GM19324 (cell line): ENCODE measurements around the gene LMX1B.
"Not testable (repeated sequence)": the region's sequence is repeated elsewhere in the genome, so short reads cannot be mapped to it uniquely, and the experiment has no call there.

Experiments used
- ATAC-seq: cut with Tn5 transposase; IDR thresholded peaks from one replicate; pipeline ENCODE4 v1.9.1; 2021; ENCODE audit warnings: mild to moderate bottlenecking, moderate library complexity; ENCODE audit not compliant: unreplicated experiment, low FRiP score

Gene LMX1B

DNA sequence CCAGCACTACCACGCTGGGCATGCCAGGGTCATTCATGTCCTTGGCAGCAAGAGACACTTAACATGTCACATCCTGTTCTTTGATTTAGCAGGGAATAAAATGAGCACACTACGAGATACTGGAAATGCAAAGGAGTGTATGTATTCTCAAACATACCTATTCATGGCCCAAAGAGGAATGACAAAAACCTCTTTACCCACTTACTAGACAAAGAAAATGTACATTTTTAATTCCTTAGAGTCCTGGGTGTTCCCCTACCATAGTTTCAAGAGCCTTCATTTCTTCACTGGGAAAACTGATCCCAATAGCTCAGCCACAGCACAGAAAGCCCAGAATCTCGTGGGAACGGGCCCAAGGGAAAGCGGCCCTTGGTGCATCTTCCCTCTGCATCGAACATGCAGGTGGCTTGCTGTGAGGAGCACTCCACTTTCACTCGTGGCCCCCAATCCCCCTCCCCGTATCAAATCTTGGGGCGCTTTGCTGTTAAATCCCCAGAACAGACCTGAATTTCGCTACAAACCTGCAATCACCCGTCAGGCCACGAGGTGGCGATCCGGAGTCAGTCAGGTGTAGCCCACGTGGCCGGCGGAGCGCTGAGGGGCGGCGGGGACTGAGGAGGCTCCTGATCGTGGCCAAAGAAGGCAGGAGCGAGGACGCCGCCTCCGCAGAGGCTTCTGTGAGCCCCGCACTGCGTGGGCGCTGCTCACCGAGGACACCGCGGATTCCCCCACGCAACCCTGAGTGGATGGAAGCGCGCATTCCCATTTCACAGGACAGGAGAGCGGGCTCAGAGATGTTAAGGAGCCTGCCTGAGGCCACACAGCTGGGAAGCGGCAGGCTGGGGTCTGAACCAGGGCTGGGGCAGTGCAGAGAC is 91.4 kb downstream of the LMX1B start:
- no peak for ATAC-seq

- ATAC-seq: no peak
Observed at GRCh38 chr9:126705767-126706697, 92.3 kb downstream of the LMX1B start.

DNA sequence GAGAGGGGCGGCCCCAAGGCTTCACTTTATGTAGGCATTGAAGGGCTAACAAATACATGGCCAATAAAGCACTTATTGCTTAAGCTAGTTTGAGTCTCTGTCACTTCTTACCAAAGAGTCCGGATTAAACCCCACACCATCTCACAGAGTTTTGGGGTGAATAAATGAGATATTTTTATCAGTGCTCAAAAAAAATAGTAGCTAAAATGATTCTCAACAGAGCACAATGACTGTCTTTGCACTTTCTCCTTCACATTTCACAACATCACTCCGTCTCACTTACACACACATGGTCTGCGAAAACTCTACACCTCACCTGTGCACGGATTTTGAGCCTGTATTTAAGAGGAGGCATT is 92.9 kb downstream of the LMX1B start:
- ATAC-seq: no peak

DNA sequence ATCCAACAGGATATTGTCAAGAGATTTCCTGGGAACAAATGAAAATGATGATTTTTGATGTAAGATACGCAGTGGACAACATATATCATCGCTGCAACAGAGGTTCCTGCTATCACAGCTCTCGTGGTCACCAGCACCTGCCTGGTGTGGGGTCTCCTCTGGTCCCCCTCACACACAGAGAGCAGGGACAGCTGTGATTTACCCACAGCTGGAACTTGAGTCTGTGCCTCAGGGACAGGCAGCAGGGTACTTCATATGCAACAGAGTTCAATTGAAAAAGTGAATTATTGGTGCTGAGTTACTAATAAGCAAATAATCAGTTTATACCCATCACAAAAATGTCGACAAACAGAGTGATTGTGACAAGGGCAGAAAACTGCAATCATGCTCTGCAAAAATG is 93.4 kb downstream of the LMX1B start:
- no peak for ATAC-seq

GRCh38 chr9:126707712-126708111 is 94.0 kb downstream of the LMX1B start:
- ATAC-seq: not testable (repeated sequence)

DNA sequence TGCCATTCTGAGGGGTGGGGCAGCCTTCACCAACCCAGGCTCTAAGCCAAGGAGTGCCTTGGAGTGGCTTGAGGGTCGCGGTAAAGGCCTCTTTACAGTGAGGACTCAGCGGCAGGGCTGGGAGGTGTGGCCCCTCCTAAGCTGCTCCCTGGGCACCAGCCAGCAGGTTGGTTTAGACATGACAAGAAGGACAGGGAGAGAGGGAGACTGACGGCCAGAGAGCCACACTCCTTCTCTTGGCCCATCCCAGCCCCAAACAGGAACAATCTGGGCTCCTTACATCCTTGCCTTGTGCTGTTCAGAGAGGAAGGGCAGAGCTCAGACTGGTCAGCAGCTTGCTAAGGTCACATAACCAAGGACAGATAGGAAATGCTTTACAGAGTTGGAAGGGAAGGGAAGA is 94.5 kb downstream of the LMX1B start:
- no peak for ATAC-seq

- ATAC-seq: no peak
Observed at GRCh38 chr9:126709241-126709640, 95.5 kb downstream of the LMX1B start.

GRCh38 chr9:126715382-126715781 is 101.7 kb downstream of the LMX1B start:
- no peak for ATAC-seq

DNA sequence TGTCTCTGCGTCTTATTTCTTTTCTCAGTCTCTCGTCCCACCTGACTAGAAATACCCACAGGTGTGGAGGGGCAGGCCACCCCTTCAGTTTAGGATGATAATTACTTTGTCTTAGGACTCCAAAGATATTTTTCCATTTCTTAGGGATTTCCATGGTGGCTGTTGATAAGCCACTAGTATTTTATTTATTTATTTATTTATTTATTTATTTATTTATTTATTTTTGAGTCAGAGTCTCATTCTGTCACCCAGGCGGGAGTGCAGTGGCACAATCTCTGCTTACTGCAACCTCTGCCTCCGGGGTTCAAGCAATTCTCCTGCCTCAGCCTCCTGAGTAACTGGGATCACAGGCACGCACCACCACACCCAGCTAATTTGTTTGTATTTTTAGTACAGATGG is 103.7 kb downstream of the LMX1B start:
- not testable (repeated sequence) for ATAC-seq

- no peak for ATAC-seq
Observed at GRCh38 chr9:126719618-126720031, 105.9 kb downstream of the LMX1B start.

GRCh38 chr9:126720036-126720435 is 106.3 kb downstream of the LMX1B start:
- ATAC-seq: no peak

DNA sequence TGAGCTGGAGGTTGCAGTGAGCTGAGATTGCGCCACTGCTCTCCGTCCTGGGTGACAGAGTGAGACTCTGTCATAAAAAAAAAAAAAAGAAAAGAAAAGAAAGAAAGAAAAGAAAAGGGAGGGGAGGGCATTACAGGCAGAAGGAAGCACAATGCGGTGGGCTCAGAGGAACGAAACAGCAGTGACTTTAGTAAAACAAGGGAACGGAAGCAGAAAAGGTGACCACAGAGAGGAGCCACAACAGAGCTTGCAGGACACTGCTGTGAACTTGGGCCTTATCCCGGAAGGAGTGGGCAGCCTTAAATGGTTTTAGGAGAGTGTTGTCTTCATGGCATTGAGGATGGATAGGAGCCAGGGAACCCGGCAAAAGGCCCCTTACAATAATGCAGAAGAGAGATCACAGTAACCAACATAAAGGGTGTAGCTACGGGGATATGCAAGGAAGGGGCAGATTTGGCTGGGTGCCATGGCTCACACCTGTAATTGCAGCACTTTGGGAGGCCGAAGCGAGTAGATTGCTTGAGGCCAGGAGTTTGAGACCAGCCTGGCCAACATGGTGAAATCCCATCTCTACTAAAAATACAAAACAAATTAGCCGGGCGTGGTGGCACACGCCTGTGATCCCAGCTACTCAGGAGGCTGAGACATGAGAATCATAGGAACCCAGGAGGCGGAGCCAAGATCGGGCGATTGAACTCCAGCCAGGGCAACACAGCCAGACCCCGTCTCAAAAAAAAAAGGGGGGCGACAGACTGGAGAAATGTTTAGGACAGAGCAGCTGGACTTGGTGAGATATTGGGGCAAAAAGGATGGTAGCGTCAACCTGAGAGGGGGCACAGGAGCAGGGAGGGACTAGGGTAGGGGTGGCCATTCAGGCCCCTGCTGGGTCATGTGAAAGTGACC is 107.2 kb downstream of the LMX1B start:
- ATAC-seq: no peak

DNA sequence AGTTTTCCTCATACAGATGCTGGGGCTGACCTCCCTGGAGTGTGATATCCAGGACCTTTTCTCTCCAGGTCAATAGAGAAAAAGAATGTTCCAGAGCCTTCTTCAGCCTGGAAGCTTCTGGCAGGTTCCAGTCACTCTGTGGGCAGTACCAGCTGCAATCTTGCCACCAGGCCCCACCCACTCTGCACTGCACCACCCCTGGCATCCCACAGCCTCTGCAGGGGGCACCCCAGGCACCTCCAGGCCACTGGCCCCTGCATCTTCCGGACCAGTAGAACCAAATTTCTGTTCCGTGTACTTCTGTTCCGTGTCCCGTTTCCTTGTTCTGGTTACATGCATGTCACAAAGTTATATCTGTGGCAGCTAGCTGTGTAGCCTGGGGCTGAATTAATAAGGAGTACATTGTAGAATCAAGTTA is 107.8 kb downstream of the LMX1B start:
- no peak for ATAC-seq

- ATAC-seq: peak; percentile 86
Observed at GRCh38 chr9:126722252-126722921, 108.7 kb downstream of the LMX1B start.

DNA sequence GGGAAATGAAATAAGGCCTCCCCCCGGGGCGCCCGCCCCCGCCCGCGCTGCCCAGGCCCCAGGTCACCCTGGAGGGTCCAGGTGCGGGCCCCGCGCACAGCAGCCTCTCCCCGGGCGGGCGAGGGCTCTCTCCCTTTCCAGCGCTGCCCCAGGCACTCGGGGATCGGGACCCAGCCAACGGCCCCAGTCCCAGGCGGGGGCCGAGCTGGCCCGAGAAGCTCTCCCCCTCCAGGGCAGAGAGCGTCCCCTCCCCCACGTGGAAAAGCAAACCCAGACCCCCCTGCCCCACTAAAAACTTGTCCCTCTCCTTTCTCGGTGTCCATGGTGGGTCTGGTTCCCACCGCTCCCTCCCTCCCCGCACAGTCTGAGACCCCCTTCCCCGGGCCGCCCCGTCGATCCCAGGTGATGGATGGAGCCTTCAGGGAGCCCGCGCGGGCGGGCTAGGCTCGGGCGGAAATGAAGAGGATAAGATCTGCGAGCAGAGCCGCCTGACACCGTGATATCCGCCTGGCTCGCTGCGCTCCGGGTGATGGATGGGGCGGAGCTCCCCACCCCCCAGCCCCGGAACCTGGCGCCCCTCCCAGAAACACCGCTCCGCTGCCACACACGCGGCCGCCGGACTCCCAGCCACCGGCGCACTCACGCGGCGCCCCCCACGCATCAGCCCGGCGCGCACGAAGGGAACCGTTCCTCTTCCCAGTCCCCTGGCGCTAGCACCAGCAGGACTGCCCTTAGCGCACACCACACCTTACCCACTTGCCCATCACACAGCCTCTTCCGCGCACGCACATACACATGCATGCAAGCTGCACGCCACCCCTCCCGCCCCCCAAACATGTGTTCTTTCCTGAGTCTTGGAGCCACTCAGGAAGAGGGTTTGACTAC is 109.4 kb downstream of the LMX1B start:
- ATAC-seq: peak; percentile 5

GRCh38 chr9:126723807-126724172 is 110.1 kb downstream of the LMX1B start:
- ATAC-seq: no peak

GRCh38 chr9:126724226-126724625 is 110.5 kb downstream of the LMX1B start:
- no peak for ATAC-seq

DNA sequence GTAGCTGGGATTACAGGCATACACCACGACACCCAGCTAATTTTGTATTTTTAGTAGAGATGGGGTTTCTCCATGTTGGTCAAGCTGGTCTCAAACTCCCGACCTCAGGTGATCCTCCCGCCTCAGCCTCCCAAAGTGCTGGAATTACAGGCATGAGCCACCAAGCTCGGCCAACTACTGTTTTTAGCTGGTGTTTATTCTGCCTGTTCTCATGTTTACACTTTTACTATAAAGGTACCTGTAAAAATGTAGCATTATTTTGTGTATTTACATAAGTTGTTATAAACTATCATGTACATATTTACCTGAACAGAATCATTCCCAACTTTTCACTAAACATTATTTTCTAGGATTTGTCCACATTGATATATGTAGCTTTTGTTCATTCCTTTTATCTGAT is 111.8 kb downstream of the LMX1B start:
- not testable (repeated sequence) for ATAC-seq

DNA sequence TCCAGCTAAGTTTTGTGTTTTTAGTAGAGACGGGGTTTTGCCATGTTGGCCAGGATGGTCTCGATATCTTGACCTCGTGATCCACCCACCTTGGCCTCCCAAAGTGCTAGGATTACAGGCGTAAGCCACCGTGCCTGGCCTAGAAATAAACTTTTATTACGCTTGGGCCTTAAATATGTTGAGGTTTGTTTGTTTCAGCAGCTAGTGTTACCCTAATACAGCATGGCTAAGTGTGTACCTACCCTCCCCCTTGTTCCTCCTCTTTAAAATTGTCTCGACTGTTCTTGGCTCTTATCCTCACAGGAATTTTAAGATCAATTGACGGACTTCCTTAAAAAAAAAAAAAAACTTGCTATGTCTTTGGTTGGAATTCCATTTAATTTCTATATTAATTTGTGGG is 114.5 kb downstream of the LMX1B start:
- not testable (repeated sequence) for ATAC-seq
